Hepatocyte (in vitro differentiated cells): Measurements from ENCODE around the gene SUSD3. TPM values are rescaled to one million over a fixed set of nuclear protein-coding genes. Genes with fewer than 3 reads are reported as not detected.

ENCODE experiments used
- DNase-seq: peaks from one replicate; pipeline ENCODE4 v3.0.0-alpha.2; 2016; ENCODE audit warnings: low spot score
- H2AFZ ChIP-seq: fragments of 200-600 bp; sonication (generic); 2 replicates; pipeline ENCODE4 v1.6.0; 2016; ENCODE audit warnings: antibody characterized with exemption, mild to moderate bottlenecking
- H3K27ac ChIP-seq: fragments of 200-600 bp; sonication (generic); 2 replicates; pipeline ENCODE4 v1.5.1; 2016; ENCODE audit warnings: mild to moderate bottlenecking
- H3K27me3 ChIP-seq: fragments of 200-600 bp; sonication (generic); 2 replicates; pipeline ENCODE4 v1.6.1; 2016
- H3K36me3 ChIP-seq: fragments of 200-600 bp; sonication (generic); replicated peaks from 2 replicates; pipeline ENCODE4 v1.5.1; 2016; ENCODE audit warnings: low read depth; ENCODE audit not compliant: insufficient read depth
- H3K4me1 ChIP-seq: fragments of 200-600 bp; sonication (generic); 2 replicates; pipeline ENCODE4 v1.5.1; 2016; ENCODE audit warnings: mild to moderate bottlenecking, moderate library complexity; ENCODE audit not compliant: insufficient read depth
- H3K4me2 ChIP-seq: fragments of 200-600 bp; sonication (generic); 2 replicates; pipeline ENCODE4 v1.6.0; 2016
- H3K4me3 ChIP-seq: fragments of 200-600 bp; sonication (generic); 2 replicates; pipeline ENCODE4 v1.5.1; 2016; ENCODE audit warnings: mild to moderate bottlenecking
- H3K79me2 ChIP-seq: fragments of 200-600 bp; sonication (generic); 2 replicates; pipeline ENCODE4 v1.6.0; 2017; ENCODE audit warnings: mild to moderate bottlenecking
- H3K9me2 ChIP-seq: fragments of 200-600 bp; sonication (generic); replicated peaks from 2 replicates; pipeline ENCODE4 v1.6.0; 2017; ENCODE audit warnings: mild to moderate bottlenecking; ENCODE audit not compliant: insufficient read depth
- H3K9me3 ChIP-seq: fragments of 200-600 bp; sonication (generic); 2 replicates; pipeline ENCODE4 v1.5.1; 2016; ENCODE audit warnings: low read depth, mild to moderate bottlenecking
- H4K20me1 ChIP-seq: fragments of 200-600 bp; sonication (generic); 2 replicates; pipeline ENCODE4 v1.6.0; 2016; ENCODE audit warnings: mild to moderate bottlenecking; ENCODE audit not compliant: insufficient read depth, poor library complexity, severe bottlenecking
- EZH2 ChIP-seq: fragments of 200-600 bp; sonication (generic); IDR thresholded peaks from 2 replicates; pipeline ENCODE4 v1.6.1; 2016; ENCODE audit warnings: antibody characterized with exemption, mild to moderate bottlenecking, borderline replicate concordance
- EZH2phosphoT487 ChIP-seq: fragments of 200-600 bp; sonication (generic); IDR thresholded peaks from one replicate; pipeline ENCODE4 v1.6.1; 2018; ENCODE audit warnings: antibody characterized with exemption, mild to moderate bottlenecking, low read depth, moderate library complexity; ENCODE audit not compliant: unreplicated experiment, severe bottlenecking
- WGBS: methylation state at CpG from one replicate; pipeline ENCODE4 v1.1.6; 2016; ENCODE audit warnings: low lambda C conversion rate; ENCODE audit errors: missing lambda C conversion rate; 5-methylcytosine and 5-hydroxymethylcytosine counted together
- polyA plus RNA-seq: library from polyadenylated mRNA; unstranded; fragments of >200 nt; fragmentation: Nextera tagmentation; extraction: Ambion mirVana; gene quantifications from 2 replicates; pipeline ENCODE4 v1.2.1, GENCODE V29; 2016
- total RNA-seq: library from RNA; depleted of rRNA; stranded (reverse); fragments of >200 nt; gene quantifications from 2 replicates; pipeline ENCODE4 v1.2.3, GENCODE V29; 2014
- TF ChIP-seq, protein P1 (sequence below): fragments of 200-600 bp; sonication (generic); IDR thresholded peaks from 2 replicates; pipeline ENCODE4 v1.5.1; 2016; ENCODE audit warnings: antibody characterized with exemption, mild to moderate bottlenecking; ENCODE audit not compliant: poor library complexity

The SUSD3 gene
- total and polyA plus RNA-seq, 2 experiments from 2014 or later = 11.4 to 17.3 TPM

- 80% methylated on average over 19 of the region's 19 CpGs for WGBS
- no peaks in the 10 kb centered on the region for H3K9me2 ChIP-seq
- no peak overlapping the region for H3K27ac ChIP-seq
- no peaks in the 10 kb centered on the region for H3K79me2 ChIP-seq
- no peaks in the 10 kb centered on the region for H3K4me1 ChIP-seq
- TF ChIP-seq EZH2phosphoT487 (no peak), EZH2 (no peak)
- TF ChIP-seq, protein P1, sequence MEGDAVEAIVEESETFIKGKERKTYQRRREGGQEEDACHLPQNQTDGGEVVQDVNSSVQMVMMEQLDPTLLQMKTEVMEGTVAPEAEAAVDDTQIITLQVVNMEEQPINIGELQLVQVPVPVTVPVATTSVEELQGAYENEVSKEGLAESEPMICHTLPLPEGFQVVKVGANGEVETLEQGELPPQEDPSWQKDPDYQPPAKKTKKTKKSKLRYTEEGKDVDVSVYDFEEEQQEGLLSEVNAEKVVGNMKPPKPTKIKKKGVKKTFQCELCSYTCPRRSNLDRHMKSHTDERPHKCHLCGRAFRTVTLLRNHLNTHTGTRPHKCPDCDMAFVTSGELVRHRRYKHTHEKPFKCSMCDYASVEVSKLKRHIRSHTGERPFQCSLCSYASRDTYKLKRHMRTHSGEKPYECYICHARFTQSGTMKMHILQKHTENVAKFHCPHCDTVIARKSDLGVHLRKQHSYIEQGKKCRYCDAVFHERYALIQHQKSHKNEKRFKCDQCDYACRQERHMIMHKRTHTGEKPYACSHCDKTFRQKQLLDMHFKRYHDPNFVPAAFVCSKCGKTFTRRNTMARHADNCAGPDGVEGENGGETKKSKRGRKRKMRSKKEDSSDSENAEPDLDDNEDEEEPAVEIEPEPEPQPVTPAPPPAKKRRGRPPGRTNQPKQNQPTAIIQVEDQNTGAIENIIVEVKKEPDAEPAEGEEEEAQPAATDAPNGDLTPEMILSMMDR = no peak
- no peaks in the 10 kb centered on the region for H3K36me3 ChIP-seq
- H2AFZ ChIP-seq = no peak overlapping the region
- no peak overlapping the region for H3K4me3 ChIP-seq
- H4K20me1 ChIP-seq = no peaks in the 10 kb centered on the region
- H3K27me3 ChIP-seq = no peaks in the 10 kb centered on the region
- no peak for DNase-seq
- H3K4me2 ChIP-seq = no peak overlapping the region
- H3K9me3 ChIP-seq = no peaks in the 10 kb centered on the region
Measured at GRCh38 chr9:93035106-93035660, 23.3 kb upstream of the SUSD3 start.

DNA sequence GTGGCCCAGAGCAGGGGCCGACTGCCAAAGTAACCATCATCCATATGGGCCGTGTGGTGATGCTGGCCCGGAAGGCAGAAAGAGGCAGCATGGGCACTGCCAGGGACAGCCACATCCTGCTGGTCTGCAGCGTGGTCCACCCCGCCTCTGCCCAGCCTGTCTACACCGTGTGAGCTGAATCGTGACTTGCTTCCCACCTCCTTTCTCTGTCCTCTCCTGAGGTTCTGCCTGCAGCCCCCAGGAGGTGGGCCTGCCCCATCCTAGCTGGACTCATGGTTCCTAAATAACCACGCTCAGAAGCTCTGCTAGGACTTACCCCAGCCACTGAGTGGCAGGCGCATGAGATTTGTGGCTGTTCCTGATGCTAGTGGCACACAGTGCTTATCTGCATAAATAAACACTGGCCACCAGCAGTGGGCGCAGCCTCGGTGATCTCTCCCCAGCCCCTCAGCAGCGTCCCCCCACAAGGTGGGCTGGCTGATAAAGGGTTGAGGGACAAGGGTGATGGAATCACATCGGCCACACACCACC, 22.6 kb upstream of the SUSD3 start:
- H3K27ac ChIP-seq = no peak overlapping the region
- no peak overlapping the region for H2AFZ ChIP-seq
- H3K4me1 ChIP-seq = no peaks in the 10 kb centered on the region
- DNase-seq = no peak
- no peaks in the 10 kb centered on the region for H3K79me2 ChIP-seq
- H3K36me3 ChIP-seq = no peaks in the 10 kb centered on the region
- no peaks in the 10 kb centered on the region for H4K20me1 ChIP-seq
- no peak for TF ChIP-seq EZH2
- no peak for TF ChIP-seq EZH2phosphoT487
- no peak overlapping the region for H3K4me2 ChIP-seq
- H3K9me3 ChIP-seq = no peaks in the 10 kb centered on the region
- WGBS = 87% methylated on average over 13 of the region's 13 CpGs
- no peak overlapping the region for H3K4me3 ChIP-seq
- H3K9me2 ChIP-seq = no peaks in the 10 kb centered on the region
- no peaks in the 10 kb centered on the region for H3K27me3 ChIP-seq

DNA sequence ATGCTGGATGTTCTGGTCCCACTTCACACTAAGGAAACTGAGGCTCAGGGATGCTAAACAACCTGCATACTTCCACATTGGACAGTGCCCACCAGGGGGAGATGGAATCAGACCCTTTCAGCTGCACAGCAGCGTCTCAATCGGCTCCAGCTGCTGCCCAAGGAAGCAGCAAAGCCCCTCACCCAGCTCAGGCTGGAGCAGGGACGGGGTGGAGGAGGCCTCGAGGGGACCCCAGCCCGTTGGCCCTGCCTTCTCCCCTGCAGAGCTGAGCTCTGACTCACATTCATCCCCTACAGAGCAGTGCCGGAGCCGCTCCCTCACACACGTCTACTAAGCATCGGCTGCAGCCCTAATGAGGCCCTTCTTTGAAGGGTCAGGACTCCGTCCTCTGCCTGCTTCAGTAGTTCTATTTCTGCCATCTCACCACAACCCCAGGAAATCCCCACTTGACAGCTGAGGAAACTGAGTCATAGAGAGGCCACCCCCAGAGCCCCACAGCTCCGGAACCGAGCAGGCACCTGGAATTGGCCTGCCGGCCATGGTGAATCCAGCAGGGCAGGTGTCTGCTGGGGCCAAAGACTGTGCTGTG, 21.5 kb upstream of the SUSD3 start:
- H3K36me3 ChIP-seq = no peaks in the 10 kb centered on the region
- H4K20me1 ChIP-seq = no peaks in the 10 kb centered on the region
- no peak overlapping the region for H3K27ac ChIP-seq
- H2AFZ ChIP-seq = no peak overlapping the region
- H3K4me1 ChIP-seq = no peaks in the 10 kb centered on the region
- DNase-seq = no peak
- TF ChIP-seq EZH2phosphoT487 = no peak
- TF ChIP-seq, protein P1 = peak; percentile 13
- H3K79me2 ChIP-seq = no peaks in the 10 kb centered on the region
- WGBS = 82% methylated on average over 13 of the region's 13 CpGs
- H3K4me3 ChIP-seq = no peak overlapping the region
- no peaks in the 10 kb centered on the region for H3K9me2 ChIP-seq
- H3K4me2 ChIP-seq = no peak overlapping the region
- no peaks in the 10 kb centered on the region for H3K27me3 ChIP-seq
- H3K9me3 ChIP-seq = no peaks in the 10 kb centered on the region

DNA sequence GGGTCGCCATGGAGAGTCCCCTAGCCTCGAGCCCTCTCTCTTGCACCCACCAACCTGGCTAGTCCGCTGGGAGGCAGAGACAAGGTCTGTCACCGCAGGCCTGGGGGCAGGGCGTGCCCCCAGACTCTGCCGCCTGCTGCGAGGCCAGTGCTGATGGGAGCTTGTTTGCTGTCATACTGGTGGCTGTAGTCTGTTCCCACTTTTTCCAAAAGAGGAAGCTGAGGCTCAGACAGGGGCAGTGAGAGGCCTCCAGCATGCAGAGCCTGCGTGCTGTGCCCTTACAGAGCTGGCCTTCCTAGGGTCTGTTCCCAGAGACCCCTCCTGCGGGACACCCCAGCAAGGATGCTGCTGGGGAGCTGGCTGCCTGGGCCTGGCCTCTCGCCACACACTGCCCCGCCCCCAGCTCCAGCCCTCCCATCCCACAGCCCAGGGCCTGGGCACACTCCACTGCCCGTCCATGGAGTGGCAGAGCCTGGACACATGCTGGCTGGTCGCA, 21.0 kb upstream of the SUSD3 start:
- WGBS = 82% methylated on average over 13 of the region's 13 CpGs
- Histone ChIP-seq H4K20me1 (no peaks in the 10 kb centered on the region), H3K4me2 (no peak overlapping the region), H3K36me3 (no peaks in the 10 kb centered on the region), H3K9me2 (no peaks in the 10 kb centered on the region), H3K9me3 (no peaks in the 10 kb centered on the region), H3K79me2 (no peaks in the 10 kb centered on the region), H3K4me3 (no peak overlapping the region), H3K27me3 (no peaks in the 10 kb centered on the region), H3K4me1 (no peaks in the 10 kb centered on the region), H2AFZ (no peak overlapping the region), H3K27ac (no peak overlapping the region)
- DNase-seq = no peak
- no peak for TF ChIP-seq EZH2
- TF ChIP-seq EZH2phosphoT487 = no peak
- TF ChIP-seq, protein P1 = no peak
